ENCODE data around the gene PIAS4. TPM values are rescaled to one million over a fixed set of nuclear protein-coding genes. Genes with fewer than 3 reads are reported as not detected.

PIAS4 gene
- total RNA-seq, 1 experiment from 2014 or later = 45.9 TPM

DNA sequence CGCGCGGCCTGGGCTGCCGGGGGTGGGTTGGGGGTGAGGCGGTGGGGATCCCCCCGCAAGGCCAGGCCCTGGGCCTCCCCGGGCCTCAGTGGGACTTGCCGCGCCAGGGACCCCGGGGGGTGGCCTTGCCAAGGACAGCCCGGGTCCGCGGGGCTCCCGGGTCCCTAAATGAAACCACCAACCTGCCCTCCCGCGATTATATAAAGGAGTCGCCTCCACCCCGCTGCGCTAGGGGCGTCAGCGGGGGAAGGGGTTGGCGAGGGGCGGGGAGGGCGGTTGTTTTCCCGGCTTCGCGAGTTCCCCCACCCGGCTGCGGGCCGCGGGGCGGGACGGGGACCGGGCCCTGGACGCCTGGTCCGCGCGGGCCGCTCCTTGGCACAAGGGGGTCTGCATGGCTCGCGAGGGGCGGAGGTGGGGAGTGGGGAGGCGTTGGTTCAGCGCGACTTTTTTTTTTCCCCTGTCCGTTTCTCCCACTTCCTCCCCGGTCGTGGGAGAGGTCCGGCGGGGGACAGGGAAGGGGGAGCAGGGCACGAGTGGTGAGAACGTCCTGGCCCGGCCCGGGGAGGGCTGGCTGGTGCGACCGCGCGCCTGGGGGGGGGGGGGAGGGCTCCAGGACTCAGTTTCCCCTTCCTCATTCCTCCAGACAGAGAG is 60.0 kb downstream of the PIAS4 start (continued):
- TF ChIP-seq E2F4 (CRISPR knock-in tag; IDR thresholded peaks at IDR 0.05; ENCODE audit: borderline replicate concordance, low read depth) (no peak), SOX15 (CRISPR knock-in tag; IDR thresholded peaks at IDR 0.05) (no peak), EMX1 (CRISPR knock-in tag; IDR thresholded peaks at IDR 0.05) (no peak)
- TF ChIP-seq, protein P1, sequence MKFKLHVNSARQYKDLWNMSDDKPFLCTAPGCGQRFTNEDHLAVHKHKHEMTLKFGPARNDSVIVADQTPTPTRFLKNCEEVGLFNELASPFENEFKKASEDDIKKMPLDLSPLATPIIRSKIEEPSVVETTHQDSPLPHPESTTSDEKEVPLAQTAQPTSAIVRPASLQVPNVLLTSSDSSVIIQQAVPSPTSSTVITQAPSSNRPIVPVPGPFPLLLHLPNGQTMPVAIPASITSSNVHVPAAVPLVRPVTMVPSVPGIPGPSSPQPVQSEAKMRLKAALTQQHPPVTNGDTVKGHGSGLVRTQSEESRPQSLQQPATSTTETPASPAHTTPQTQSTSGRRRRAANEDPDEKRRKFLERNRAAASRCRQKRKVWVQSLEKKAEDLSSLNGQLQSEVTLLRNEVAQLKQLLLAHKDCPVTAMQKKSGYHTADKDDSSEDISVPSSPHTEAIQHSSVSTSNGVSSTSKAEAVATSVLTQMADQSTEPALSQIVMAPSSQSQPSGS (CRISPR knock-in tag; IDR thresholded peaks at IDR 0.05; ENCODE audit: borderline replicate concordance, low read depth) = no peak

- H3K9me3 Mint-ChIP-seq = no peaks in the 10 kb centered on the region
- peaks cover 30% of the 10 kb centered on the region for H3K27me3 Mint-ChIP-seq (ENCODE audit: low read depth)
- ChIA-PET POLR2A (no interaction called here), CTCF (interaction anchor here (1.0 to 1.4 kb wide), 2 partner anchors 72 to 81 kb away, joined by 3 to 10 read pairs; no protein-coding TSS in a partner anchor)
- peak overlapping the region; percentile 64 for H3K4me3 Mint-ChIP-seq
- no peaks in the 10 kb centered on the region for H3K36me3 Mint-ChIP-seq
- peaks cover 12% of the 10 kb centered on the region for H3K4me1 Mint-ChIP-seq
- TF ChIP-seq, protein P1 (CRISPR knock-in tag; IDR thresholded peaks at IDR 0.05; ENCODE audit: borderline replicate concordance, low read depth) = no peak
- TF ChIP-seq FOXP1 (CRISPR knock-in tag; IDR thresholded peaks at IDR 0.05; ENCODE audit: borderline replicate concordance) = no peak
- TF ChIP-seq, protein P2, sequence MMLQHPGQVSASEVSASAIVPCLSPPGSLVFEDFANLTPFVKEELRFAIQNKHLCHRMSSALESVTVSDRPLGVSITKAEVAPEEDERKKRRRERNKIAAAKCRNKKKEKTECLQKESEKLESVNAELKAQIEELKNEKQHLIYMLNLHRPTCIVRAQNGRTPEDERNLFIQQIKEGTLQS (CRISPR knock-in tag; conservative IDR thresholded peaks at IDR 0.05) = no peak
- TF ChIP-seq, protein P3, sequence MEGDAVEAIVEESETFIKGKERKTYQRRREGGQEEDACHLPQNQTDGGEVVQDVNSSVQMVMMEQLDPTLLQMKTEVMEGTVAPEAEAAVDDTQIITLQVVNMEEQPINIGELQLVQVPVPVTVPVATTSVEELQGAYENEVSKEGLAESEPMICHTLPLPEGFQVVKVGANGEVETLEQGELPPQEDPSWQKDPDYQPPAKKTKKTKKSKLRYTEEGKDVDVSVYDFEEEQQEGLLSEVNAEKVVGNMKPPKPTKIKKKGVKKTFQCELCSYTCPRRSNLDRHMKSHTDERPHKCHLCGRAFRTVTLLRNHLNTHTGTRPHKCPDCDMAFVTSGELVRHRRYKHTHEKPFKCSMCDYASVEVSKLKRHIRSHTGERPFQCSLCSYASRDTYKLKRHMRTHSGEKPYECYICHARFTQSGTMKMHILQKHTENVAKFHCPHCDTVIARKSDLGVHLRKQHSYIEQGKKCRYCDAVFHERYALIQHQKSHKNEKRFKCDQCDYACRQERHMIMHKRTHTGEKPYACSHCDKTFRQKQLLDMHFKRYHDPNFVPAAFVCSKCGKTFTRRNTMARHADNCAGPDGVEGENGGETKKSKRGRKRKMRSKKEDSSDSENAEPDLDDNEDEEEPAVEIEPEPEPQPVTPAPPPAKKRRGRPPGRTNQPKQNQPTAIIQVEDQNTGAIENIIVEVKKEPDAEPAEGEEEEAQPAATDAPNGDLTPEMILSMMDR (IDR thresholded peaks at IDR 0.05) = no peak
- TF ChIP-seq JUN (CRISPR knock-in tag; IDR thresholded peaks at IDR 0.05) = no peak
- no peak for TF ChIP-seq NFYB (CRISPR knock-in tag; conservative IDR thresholded peaks at IDR 0.05; ENCODE audit: low read depth)
- TF ChIP-seq FOXP4 (CRISPR knock-in tag; IDR thresholded peaks at IDR 0.05) = no peak
- TF ChIP-seq, protein P4, sequence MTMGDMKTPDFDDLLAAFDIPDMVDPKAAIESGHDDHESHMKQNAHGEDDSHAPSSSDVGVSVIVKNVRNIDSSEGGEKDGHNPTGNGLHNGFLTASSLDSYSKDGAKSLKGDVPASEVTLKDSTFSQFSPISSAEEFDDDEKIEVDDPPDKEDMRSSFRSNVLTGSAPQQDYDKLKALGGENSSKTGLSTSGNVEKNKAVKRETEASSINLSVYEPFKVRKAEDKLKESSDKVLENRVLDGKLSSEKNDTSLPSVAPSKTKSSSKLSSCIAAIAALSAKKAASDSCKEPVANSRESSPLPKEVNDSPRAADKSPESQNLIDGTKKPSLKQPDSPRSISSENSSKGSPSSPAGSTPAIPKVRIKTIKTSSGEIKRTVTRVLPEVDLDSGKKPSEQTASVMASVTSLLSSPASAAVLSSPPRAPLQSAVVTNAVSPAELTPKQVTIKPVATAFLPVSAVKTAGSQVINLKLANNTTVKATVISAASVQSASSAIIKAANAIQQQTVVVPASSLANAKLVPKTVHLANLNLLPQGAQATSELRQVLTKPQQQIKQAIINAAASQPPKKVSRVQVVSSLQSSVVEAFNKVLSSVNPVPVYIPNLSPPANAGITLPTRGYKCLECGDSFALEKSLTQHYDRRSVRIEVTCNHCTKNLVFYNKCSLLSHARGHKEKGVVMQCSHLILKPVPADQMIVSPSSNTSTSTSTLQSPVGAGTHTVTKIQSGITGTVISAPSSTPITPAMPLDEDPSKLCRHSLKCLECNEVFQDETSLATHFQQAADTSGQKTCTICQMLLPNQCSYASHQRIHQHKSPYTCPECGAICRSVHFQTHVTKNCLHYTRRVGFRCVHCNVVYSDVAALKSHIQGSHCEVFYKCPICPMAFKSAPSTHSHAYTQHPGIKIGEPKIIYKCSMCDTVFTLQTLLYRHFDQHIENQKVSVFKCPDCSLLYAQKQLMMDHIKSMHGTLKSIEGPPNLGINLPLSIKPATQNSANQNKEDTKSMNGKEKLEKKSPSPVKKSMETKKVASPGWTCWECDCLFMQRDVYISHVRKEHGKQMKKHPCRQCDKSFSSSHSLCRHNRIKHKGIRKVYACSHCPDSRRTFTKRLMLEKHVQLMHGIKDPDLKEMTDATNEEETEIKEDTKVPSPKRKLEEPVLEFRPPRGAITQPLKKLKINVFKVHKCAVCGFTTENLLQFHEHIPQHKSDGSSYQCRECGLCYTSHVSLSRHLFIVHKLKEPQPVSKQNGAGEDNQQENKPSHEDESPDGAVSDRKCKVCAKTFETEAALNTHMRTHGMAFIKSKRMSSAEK (CRISPR knock-in tag; IDR thresholded peaks at IDR 0.05; ENCODE audit: borderline replicate concordance) = no peak
- no peak for TF ChIP-seq MYBL2 (CRISPR knock-in tag; IDR thresholded peaks at IDR 0.05)
- TF ChIP-seq TEAD4 (CRISPR knock-in tag; IDR thresholded peaks at IDR 0.05) = no peak
- no peak for TF ChIP-seq MLX (CRISPR knock-in tag; IDR thresholded peaks at IDR 0.05)
- TF ChIP-seq EMX1 (CRISPR knock-in tag; IDR thresholded peaks at IDR 0.05) = no peak
- TF ChIP-seq FOXJ3 (CRISPR knock-in tag; IDR thresholded peaks at IDR 0.05; ENCODE audit: borderline replicate concordance) = no peak
- TF ChIP-seq ESRRA (CRISPR knock-in tag; IDR thresholded peaks at IDR 0.05; ENCODE audit: borderline replicate concordance) = no peak
- TF ChIP-seq CREB1 (CRISPR knock-in tag; IDR thresholded peaks at IDR 0.05) = no peak
- no peak for TF ChIP-seq ZNF416 (CRISPR knock-in tag; IDR thresholded peaks at IDR 0.05)
- H3K27ac Mint-ChIP-seq = no peak overlapping the region
- ATAC-seq = no peak
- no peak for DNase-seq (ENCODE audit: low spot score)
These were observed 60.8 kb downstream of the PIAS4 start for GRCh38 chr19:4068047-4068966.

Data from WTC11 (cell line).